Calu3 (cell line): ENCODE measurements around the gene RWDD4. TPM values are rescaled to one million over a fixed set of nuclear protein-coding genes. Genes with fewer than 3 reads are reported as not detected.
A peak's percentile ranks its signal among the peaks of the same experiment; 100 is the strongest.

Experiments used
- BruUV-seq: library from RNA; stranded (reverse); fragments of 400-500 nt; replicated peaks from 2 replicates; lab custom pipeline; 2021; lab: Mats Ljungman, UMichigan
- CTCF ChIA-PET: fragments of 300-600 bp; sonication (Branson Sonifier 250); formaldehyde crosslinking; loops from one replicate; lab custom pipeline; 2022; ENCODE audit warnings: antibody characterized with exemption; lab: Charles Lee
- DNase-seq: peaks from one replicate; pipeline ENCODE4 v3.0.0; 2022
- H3K27ac Mint-ChIP-seq: one replicate; pipeline ENCODE4 v1.8.0; 2022; ENCODE audit warnings: mixed read lengths; ENCODE audit not compliant: unreplicated experiment
- H3K27me3 Mint-ChIP-seq: one replicate; pipeline ENCODE4 v1.8.0; 2022; ENCODE audit warnings: mixed read lengths; ENCODE audit not compliant: unreplicated experiment
- H3K36me3 Mint-ChIP-seq: one replicate; pipeline ENCODE4 v1.8.0; 2022; ENCODE audit warnings: mild to moderate bottlenecking, moderate library complexity, mixed read lengths; ENCODE audit not compliant: insufficient read depth, unreplicated experiment
- H3K4me1 Mint-ChIP-seq: one replicate; pipeline ENCODE4 v1.8.0; 2022; ENCODE audit warnings: mild to moderate bottlenecking, low read depth, mixed read lengths; ENCODE audit not compliant: unreplicated experiment
- H3K4me3 Mint-ChIP-seq: one replicate; pipeline ENCODE4 v1.8.0; 2022; ENCODE audit warnings: mild to moderate bottlenecking, low read depth, moderate library complexity, mixed read lengths; ENCODE audit not compliant: unreplicated experiment
- H3K9me3 Mint-ChIP-seq: one replicate; pipeline ENCODE4 v1.8.0; 2022; ENCODE audit warnings: low read depth, mixed read lengths; ENCODE audit not compliant: unreplicated experiment
- intact Hi-C: fragments of 100-400 bp; cut with micrococcal nuclease; formaldehyde crosslinking; loops from one replicate; pipeline ENCODE4 v1.10.0; 2022; ENCODE audit not compliant: unreplicated experiment
- total RNA-seq: library from RNA; stranded (reverse); gene quantifications from 2 replicates; pipeline ENCODE4 v1.2.3, GENCODE V29; 2022
- TF ChIP-seq, protein P1 (sequence below): fragments of 200-600 bp; IDR thresholded peaks from one replicate; pipeline ENCODE4 v1.8.0; 2022; ENCODE audit warnings: antibody characterized with exemption; ENCODE audit not compliant: unreplicated experiment

RWDD4 gene
- total RNA-seq, 1 experiment from 2014 or later: 15.9 TPM

GRCh38 chr4:183637461-183637860 is 21.5 kb downstream of the RWDD4 start:
- no peak for DNase-seq
- CTCF ChIA-PET: interaction anchor here (1.1 kb wide), 1 partner anchor 168 kb away, joined by 4 read pairs; no protein-coding TSS in a partner anchor
- TF ChIP-seq, protein P1, sequence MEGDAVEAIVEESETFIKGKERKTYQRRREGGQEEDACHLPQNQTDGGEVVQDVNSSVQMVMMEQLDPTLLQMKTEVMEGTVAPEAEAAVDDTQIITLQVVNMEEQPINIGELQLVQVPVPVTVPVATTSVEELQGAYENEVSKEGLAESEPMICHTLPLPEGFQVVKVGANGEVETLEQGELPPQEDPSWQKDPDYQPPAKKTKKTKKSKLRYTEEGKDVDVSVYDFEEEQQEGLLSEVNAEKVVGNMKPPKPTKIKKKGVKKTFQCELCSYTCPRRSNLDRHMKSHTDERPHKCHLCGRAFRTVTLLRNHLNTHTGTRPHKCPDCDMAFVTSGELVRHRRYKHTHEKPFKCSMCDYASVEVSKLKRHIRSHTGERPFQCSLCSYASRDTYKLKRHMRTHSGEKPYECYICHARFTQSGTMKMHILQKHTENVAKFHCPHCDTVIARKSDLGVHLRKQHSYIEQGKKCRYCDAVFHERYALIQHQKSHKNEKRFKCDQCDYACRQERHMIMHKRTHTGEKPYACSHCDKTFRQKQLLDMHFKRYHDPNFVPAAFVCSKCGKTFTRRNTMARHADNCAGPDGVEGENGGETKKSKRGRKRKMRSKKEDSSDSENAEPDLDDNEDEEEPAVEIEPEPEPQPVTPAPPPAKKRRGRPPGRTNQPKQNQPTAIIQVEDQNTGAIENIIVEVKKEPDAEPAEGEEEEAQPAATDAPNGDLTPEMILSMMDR: no peak
- H3K4me3 Mint-ChIP-seq: peak overlapping the region; percentile 60
- no TSS peak for BruUV-seq
- H3K4me1 Mint-ChIP-seq: peaks cover 17% of the 10 kb centered on the region
- peak overlapping the region; percentile 88 for H3K27ac Mint-ChIP-seq
- intact Hi-C loops: loop anchor here (5.0 kb wide), 1 partner anchor 130 kb away; the partner anchor contains the start of gene ING2
- H3K9me3 Mint-ChIP-seq: no peaks in the 10 kb centered on the region
- peaks cover 8% of the 10 kb centered on the region for H3K36me3 Mint-ChIP-seq
- no peaks in the 10 kb centered on the region for H3K27me3 Mint-ChIP-seq

DNA sequence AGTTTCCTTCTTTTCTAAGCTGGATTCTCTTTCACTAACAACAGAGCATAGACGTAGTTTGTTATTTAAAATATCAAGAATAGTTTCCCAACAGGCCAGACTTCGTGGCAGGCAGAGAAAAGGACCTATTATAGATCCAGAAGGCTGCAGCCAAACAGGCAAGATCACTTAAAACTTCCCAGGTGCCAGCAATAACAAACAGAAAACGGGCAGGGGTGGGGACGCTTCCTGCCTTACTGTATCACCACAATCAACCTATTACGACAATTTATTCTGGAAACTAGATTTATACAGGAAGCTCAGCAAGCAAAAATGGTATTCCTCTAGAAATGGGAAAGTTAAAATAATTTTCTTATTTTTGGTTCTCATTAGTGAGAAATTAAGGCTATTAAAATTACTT is 22.1 kb downstream of the RWDD4 start:
- BruUV-seq: no TSS peak
- Mint-ChIP-seq H3K36me3 (peaks cover 4% of the 10 kb centered on the region), H3K9me3 (no peaks in the 10 kb centered on the region), H3K4me3 (peak overlapping the region; percentile 60), H3K27me3 (no peaks in the 10 kb centered on the region), H3K4me1 (peaks cover 17% of the 10 kb centered on the region), H3K27ac (peak overlapping the region; percentile 88)
- intact Hi-C loops: loop anchor here (5.0 kb wide), 1 partner anchor 130 kb away; the partner anchor contains the start of gene ING2
- peak; percentile 36 for DNase-seq
- CTCF ChIA-PET: interaction anchor here (1.1 kb wide), 1 partner anchor 167 kb away, joined by 4 read pairs; no protein-coding TSS in a partner anchor
- TF ChIP-seq, protein P1: no peak

DNA sequence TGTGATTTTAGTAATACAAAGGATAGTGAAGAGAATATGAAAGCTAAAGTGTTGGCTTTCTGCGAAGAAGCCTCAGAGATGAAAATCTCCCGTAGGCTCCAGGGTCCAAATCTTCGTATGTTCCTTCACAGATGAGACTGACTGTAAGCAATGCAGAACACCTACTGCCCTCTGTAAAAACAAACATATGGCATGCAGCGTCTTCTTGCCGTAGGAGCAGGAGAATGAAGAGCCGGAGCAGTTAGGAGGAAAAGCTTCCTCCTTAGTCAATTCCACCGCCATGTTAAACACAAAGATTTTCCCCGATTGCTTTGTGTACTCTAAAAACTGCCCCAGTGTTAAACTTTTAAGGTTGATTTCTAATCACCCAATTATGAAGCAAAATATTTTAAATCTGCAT is 22.5 kb downstream of the RWDD4 start:
- CTCF ChIA-PET: interaction anchor here (1.1 kb wide), 1 partner anchor 167 kb away, joined by 4 read pairs; no protein-coding TSS in a partner anchor
- Mint-ChIP-seq H3K4me1 (peaks cover 17% of the 10 kb centered on the region), H3K27me3 (no peaks in the 10 kb centered on the region), H3K4me3 (peak overlapping the region; percentile 60), H3K36me3 (peaks cover 4% of the 10 kb centered on the region), H3K9me3 (no peaks in the 10 kb centered on the region), H3K27ac (peak overlapping the region; percentile 88)
- intact Hi-C loops: loop anchor here (5.0 kb wide), 1 partner anchor 129 kb away; the partner anchor contains the start of gene ING2
- BruUV-seq: no TSS peak
- TF ChIP-seq, protein P1: no peak
- peak; percentile 19 for DNase-seq

DNA sequence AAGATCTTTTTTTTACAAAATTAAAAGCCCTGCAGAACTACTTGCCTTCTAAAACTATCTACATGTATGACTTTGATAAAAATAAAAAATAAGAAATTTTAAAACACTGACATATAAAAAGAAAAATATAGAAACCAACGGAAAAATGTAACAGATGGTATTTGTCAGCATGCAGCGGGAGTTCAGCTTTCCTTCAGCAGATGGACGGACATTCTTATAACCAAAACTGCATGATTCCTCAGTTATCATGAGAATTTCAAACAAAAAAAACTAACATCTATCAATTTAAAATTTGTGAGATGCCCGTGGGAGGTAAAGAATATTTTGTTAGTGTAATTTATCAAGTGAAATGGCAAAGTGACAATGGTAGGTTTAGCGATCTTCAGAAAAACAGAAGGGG is 23.2 kb downstream of the RWDD4 start:
- intact Hi-C loops: loop anchor here (5.0 kb wide), 1 partner anchor 128 kb away; the partner anchor contains the start of gene ING2
- TF ChIP-seq, protein P1: no peak
- Mint-ChIP-seq H3K36me3 (peaks cover 4% of the 10 kb centered on the region), H3K4me1 (peaks cover 17% of the 10 kb centered on the region), H3K9me3 (no peaks in the 10 kb centered on the region), H3K4me3 (no peak overlapping the region), H3K27me3 (no peaks in the 10 kb centered on the region), H3K27ac (no peak overlapping the region)
- DNase-seq: no peak
- BruUV-seq: no TSS peak
- CTCF ChIA-PET: no interaction called here
